Stimulated activated CD4-positive, alpha-beta T cell treated with anti-CD3 and anti-CD28 coated beads, Interleukin-2, amount 100 ng/mL, for 4 hours (primary cell): ENCODE data around the gene F2R.
"Not testable (repeated sequence)": the region's sequence is repeated elsewhere in the genome, so short reads cannot be mapped to it uniquely, and the experiment has no call there.

Experiments
- DNase-seq: peaks from one replicate; pipeline ENCODE4 v3.0.0-alpha.2; 2020; ENCODE audit warnings: low read depth

Gene F2R

DNA sequence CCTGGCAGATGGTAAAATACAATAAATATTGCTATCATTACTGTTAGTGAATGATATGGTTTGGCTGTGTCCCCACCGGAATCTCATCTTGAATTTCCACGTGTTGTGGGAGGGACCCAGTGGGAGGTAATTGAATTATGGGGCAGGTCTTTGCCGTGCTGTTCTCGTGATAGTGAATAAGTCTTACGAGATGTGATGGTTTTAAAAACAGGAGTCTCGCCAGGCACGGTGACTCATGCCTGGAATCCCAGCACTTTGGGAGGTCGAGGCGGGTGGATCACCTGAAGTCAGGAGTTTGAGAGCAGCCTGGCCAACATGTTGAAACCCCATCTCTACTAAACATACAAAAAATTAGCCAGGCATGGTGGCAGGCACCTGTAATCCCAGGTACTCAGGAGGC is 45.2 kb downstream of the F2R start:
- not testable (repeated sequence) for DNase-seq

GRCh38 chr5:76762484-76762883 is 46.6 kb downstream of the F2R start:
- DNase-seq = no peak

GRCh38 chr5:76763136-76763535 is 47.2 kb downstream of the F2R start:
- no peak for DNase-seq

GRCh38 chr5:76764374-76764773 is 48.4 kb downstream of the F2R start:
- no peak for DNase-seq

GRCh38 chr5:76765249-76765648 is 49.3 kb downstream of the F2R start:
- DNase-seq = no peak

- no peak for DNase-seq
These were observed 50.8 kb downstream of the F2R start for GRCh38 chr5:76766746-76767145.

DNA sequence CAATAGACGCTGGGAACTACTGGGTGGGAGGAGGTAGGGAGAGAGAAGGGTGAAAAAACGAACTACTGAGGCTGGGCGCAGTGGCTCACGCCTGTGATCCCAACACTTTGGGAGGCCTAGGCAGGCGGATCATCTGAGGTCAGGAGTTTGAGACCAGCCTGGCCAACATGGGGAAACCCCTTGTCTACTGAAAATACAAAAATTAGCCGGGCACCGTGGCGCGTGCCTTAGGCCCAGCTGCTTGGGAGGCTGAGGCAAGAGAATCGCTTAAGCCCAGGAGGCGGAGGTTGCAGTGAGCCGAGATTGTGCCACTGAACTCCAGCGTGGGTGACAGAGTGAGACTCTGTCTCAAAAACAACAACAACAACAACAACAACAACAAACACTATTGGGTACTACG is 55.1 kb downstream of the F2R start:
- DNase-seq = not testable (repeated sequence)

GRCh38 chr5:76771705-76772405 is 55.9 kb downstream of the F2R start:
- DNase-seq = no peak

GRCh38 chr5:76775921-76776320 is 60.0 kb downstream of the F2R start:
- DNase-seq = no peak

GRCh38 chr5:76776391-76776790 is 60.5 kb downstream of the F2R start:
- no peak for DNase-seq

GRCh38 chr5:76780616-76781015 is 64.7 kb downstream of the F2R start:
- DNase-seq = not testable (repeated sequence)

- no peak for DNase-seq
These were observed 65.8 kb downstream of the F2R start for GRCh38 chr5:76781775-76782174.

- no peak for DNase-seq
These were observed 66.5 kb downstream of the F2R start for GRCh38 chr5:76782444-76782843.
